HG03354 (cell line): ENCODE data around the gene TACC2.

Experiments
- ATAC-seq: cut with Tn5 transposase; IDR thresholded peaks from one replicate; pipeline ENCODE4 v1.9.1; 2021; ENCODE audit warnings: mild to moderate bottlenecking; ENCODE audit not compliant: unreplicated experiment, poor library complexity, severe bottlenecking

TACC2 gene

GRCh38 chr10:122252805-122253204 lies 263.8 kb downstream of the TACC2 start:
- no peak for ATAC-seq

GRCh38 chr10:122253605-122254004 lies 264.6 kb downstream of the TACC2 start:
- ATAC-seq = no peak

- ATAC-seq = no peak
Measured at GRCh38 chr10:122254831-122255230, 265.9 kb downstream of the TACC2 start.

GRCh38 chr10:122255509-122256301 lies 266.7 kb downstream of the TACC2 start:
- ATAC-seq = no peak

- ATAC-seq = no peak
Measured at GRCh38 chr10:122257041-122257440, 268.1 kb downstream of the TACC2 start.

- no peak for ATAC-seq
Measured at GRCh38 chr10:122258136-122259074, 269.4 kb downstream of the TACC2 start.

GRCh38 chr10:122259075-122259466 lies 270.1 kb downstream of the TACC2 start:
- no peak for ATAC-seq

- no peak for ATAC-seq
Measured at GRCh38 chr10:122261584-122261983, 272.6 kb downstream of the TACC2 start.

- ATAC-seq = no peak
Measured at GRCh38 chr10:122263971-122264370, 275.0 kb downstream of the TACC2 start.

GRCh38 chr10:122264436-122264835 lies 275.5 kb downstream of the TACC2 start:
- no peak for ATAC-seq

- ATAC-seq = no peak
Measured at GRCh38 chr10:122264931-122265330, 276.0 kb downstream of the TACC2 start.

- ATAC-seq = no peak
Measured at GRCh38 chr10:122265896-122266295, 276.9 kb downstream of the TACC2 start.

GRCh38 chr10:122267849-122268737 lies 279.1 kb downstream of the TACC2 start:
- peak; percentile 90 for ATAC-seq

- ATAC-seq = no peak
Measured at GRCh38 chr10:122269059-122269687, 280.2 kb downstream of the TACC2 start.

GRCh38 chr10:122271076-122271475 lies 282.1 kb downstream of the TACC2 start, which contains the start of gene BTBD16:
Gene BTBD16, plus strand, starts transcription at chr10:122271296. Its CDS starts 3,786 bp downstream, at chr10:122275082.
- ATAC-seq = no peak

GRCh38 chr10:122273966-122274545 lies 285.1 kb downstream of the TACC2 start:
- no peak for ATAC-seq

GRCh38 chr10:122276611-122277208 lies 287.7 kb downstream of the TACC2 start:
- ATAC-seq = no peak

- ATAC-seq = no peak
Measured at GRCh38 chr10:122277526-122278136, 288.7 kb downstream of the TACC2 start.
